ENCODE results near the gene MRPL23. TPM values are rescaled to one million over a fixed set of nuclear protein-coding genes. Genes with fewer than 3 reads are reported as not detected.

The MRPL23 gene
- total and polyA plus RNA-seq, 2 of the 8 experiments (the other 6 are each of a cell fraction or from before 2014, with no cell fraction given): 86.4 to 244 TPM

DNA sequence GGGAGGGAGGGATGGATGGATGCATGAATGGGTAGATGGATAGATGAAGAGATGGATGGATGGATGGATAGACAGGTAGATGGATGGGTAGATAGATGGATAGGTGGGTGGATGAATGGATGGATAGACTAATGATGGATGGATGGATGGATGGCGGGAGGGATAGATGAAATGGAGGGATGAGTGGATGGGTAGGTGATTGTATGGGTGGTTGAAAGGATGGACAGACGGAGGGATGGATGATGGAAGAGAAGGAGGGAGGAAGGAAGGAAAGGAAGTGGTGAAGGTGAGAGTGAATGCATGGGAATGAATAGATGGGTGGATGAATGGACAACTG is 31.4 kb upstream of the MRPL23 start (continued):
- TF ChIP-seq, protein P1, sequence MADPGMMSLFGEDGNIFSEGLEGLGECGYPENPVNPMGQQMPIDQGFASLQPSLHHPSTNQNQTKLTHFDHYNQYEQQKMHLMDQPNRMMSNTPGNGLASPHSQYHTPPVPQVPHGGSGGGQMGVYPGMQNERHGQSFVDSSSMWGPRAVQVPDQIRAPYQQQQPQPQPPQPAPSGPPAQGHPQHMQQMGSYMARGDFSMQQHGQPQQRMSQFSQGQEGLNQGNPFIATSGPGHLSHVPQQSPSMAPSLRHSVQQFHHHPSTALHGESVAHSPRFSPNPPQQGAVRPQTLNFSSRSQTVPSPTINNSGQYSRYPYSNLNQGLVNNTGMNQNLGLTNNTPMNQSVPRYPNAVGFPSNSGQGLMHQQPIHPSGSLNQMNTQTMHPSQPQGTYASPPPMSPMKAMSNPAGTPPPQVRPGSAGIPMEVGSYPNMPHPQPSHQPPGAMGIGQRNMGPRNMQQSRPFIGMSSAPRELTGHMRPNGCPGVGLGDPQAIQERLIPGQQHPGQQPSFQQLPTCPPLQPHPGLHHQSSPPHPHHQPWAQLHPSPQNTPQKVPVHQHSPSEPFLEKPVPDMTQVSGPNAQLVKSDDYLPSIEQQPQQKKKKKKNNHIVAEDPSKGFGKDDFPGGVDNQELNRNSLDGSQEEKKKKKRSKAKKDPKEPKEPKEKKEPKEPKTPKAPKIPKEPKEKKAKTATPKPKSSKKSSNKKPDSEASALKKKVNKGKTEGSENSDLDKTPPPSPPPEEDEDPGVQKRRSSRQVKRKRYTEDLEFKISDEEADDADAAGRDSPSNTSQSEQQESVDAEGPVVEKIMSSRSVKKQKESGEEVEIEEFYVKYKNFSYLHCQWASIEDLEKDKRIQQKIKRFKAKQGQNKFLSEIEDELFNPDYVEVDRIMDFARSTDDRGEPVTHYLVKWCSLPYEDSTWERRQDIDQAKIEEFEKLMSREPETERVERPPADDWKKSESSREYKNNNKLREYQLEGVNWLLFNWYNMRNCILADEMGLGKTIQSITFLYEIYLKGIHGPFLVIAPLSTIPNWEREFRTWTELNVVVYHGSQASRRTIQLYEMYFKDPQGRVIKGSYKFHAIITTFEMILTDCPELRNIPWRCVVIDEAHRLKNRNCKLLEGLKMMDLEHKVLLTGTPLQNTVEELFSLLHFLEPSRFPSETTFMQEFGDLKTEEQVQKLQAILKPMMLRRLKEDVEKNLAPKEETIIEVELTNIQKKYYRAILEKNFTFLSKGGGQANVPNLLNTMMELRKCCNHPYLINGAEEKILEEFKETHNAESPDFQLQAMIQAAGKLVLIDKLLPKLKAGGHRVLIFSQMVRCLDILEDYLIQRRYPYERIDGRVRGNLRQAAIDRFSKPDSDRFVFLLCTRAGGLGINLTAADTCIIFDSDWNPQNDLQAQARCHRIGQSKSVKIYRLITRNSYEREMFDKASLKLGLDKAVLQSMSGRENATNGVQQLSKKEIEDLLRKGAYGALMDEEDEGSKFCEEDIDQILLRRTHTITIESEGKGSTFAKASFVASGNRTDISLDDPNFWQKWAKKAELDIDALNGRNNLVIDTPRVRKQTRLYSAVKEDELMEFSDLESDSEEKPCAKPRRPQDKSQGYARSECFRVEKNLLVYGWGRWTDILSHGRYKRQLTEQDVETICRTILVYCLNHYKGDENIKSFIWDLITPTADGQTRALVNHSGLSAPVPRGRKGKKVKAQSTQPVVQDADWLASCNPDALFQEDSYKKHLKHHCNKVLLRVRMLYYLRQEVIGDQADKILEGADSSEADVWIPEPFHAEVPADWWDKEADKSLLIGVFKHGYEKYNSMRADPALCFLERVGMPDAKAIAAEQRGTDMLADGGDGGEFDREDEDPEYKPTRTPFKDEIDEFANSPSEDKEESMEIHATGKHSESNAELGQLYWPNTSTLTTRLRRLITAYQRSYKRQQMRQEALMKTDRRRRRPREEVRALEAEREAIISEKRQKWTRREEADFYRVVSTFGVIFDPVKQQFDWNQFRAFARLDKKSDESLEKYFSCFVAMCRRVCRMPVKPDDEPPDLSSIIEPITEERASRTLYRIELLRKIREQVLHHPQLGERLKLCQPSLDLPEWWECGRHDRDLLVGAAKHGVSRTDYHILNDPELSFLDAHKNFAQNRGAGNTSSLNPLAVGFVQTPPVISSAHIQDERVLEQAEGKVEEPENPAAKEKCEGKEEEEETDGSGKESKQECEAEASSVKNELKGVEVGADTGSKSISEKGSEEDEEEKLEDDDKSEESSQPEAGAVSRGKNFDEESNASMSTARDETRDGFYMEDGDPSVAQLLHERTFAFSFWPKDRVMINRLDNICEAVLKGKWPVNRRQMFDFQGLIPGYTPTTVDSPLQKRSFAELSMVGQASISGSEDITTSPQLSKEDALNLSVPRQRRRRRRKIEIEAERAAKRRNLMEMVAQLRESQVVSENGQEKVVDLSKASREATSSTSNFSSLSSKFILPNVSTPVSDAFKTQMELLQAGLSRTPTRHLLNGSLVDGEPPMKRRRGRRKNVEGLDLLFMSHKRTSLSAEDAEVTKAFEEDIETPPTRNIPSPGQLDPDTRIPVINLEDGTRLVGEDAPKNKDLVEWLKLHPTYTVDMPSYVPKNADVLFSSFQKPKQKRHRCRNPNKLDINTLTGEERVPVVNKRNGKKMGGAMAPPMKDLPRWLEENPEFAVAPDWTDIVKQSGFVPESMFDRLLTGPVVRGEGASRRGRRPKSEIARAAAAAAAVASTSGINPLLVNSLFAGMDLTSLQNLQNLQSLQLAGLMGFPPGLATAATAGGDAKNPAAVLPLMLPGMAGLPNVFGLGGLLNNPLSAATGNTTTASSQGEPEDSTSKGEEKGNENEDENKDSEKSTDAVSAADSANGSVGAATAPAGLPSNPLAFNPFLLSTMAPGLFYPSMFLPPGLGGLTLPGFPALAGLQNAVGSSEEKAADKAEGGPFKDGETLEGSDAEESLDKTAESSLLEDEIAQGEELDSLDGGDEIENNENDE (IDR thresholded peaks at IDR 0.05; ENCODE audit: insufficient replicate concordance, low read length): no peak

Measured in H1 (cell line).